Measurements from ENCODE around the gene INHBA.

DNA sequence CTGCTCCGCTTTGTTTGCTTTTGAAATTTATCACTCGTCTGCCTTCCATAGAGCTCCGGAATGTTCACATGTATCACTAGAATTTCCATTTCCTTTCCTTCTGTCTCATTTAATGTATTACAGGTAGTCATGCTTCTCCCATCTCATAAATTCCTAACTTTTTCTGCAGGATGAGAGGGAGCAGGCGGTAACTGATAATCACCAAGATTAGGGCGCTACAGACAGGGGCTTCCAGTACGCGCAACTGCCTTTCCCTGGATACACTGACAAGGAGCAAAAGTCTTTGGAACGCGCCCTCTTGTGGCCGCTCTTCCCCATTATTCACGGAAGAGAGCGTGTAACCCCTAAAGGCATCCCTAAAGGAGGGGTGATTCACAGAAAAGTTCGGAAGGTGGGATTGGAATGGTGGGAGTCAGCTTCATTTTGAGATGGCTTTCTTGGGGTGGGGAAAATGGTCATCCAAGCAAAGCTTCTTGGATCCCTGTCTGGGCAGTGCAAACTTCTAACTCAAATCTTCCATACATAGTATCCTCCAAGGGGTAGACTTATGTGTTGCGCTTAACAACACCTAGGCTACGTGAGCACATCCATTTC is 6.5 kb downstream of the INHBA start:
- TF ChIP-seq EZH2phosphoT487 (IDR thresholded peaks at IDR 0.05; ENCODE audit: insufficient read depth, low read depth): no peak
- TF ChIP-seq EZH2 (IDR thresholded peaks at IDR 0.05; ENCODE audit: insufficient read depth, poor library complexity, severe bottlenecking): no peak

Data from GM23248 (cell line).